KMS-11 (cell line): ENCODE results near the gene ADD3.

Source experiments
- H2AFZ ChIP-seq: fragments of 200-600 bp; sonication (generic); 2 replicates; pipeline ENCODE4 v1.6.1; 2016; ENCODE audit warnings: antibody characterized with exemption, mixed run types, low read depth
- H3K27ac ChIP-seq: fragments of 200-600 bp; sonication (generic); 2 replicates; pipeline ENCODE4 v1.6.1; 2016; ENCODE audit warnings: mild to moderate bottlenecking, mixed run types
- H3K27me3 ChIP-seq: fragments of 200-600 bp; sonication (generic); 2 replicates; pipeline ENCODE4 v1.6.1; 2017; ENCODE audit warnings: mild to moderate bottlenecking, low read depth, mixed run types, moderate library complexity; ENCODE audit not compliant: insufficient read depth
- H3K36me3 ChIP-seq: fragments of 200-600 bp; sonication (generic); 2 replicates; pipeline ENCODE4 v1.6.1; 2017; ENCODE audit warnings: mild to moderate bottlenecking, mixed run types; ENCODE audit not compliant: insufficient read depth
- H3K4me1 ChIP-seq: fragments of 200-600 bp; sonication (generic); 2 replicates; pipeline ENCODE4 v1.6.1; 2016; ENCODE audit warnings: mild to moderate bottlenecking, low read depth, mixed run types; ENCODE audit not compliant: poor library complexity, severe bottlenecking
- H3K4me2 ChIP-seq: fragments of 200-600 bp; sonication (generic); 2 replicates; pipeline ENCODE4 v1.7.0; 2016; ENCODE audit warnings: mild to moderate bottlenecking, mixed run types
- H3K4me3 ChIP-seq: fragments of 200-600 bp; sonication (generic); IDR thresholded peaks from 2 replicates; pipeline ENCODE4 v1.6.1; 2017; ENCODE audit warnings: low read depth, low read length, mixed read lengths; ENCODE audit not compliant: insufficient read depth
- H3K79me2 ChIP-seq: fragments of 200-600 bp; sonication (generic); 2 replicates; pipeline ENCODE4 v1.6.1; 2016; ENCODE audit warnings: low read depth, mixed run types; ENCODE audit not compliant: insufficient read depth
- H3K9ac ChIP-seq: fragments of 200-600 bp; sonication (generic); 2 replicates; pipeline ENCODE4 v1.6.1; 2016; ENCODE audit warnings: mild to moderate bottlenecking, mixed run types
- H4K20me1 ChIP-seq: fragments of 200-600 bp; sonication (generic); 2 replicates; pipeline ENCODE4 v1.6.1; 2016; ENCODE audit warnings: mild to moderate bottlenecking, mixed run types; ENCODE audit not compliant: insufficient read depth
- CTCF ChIP-seq: fragments of 200-600 bp; sonication (generic); conservative IDR thresholded peaks from 2 replicates; pipeline ENCODE4 v1.6.1; 2017; ENCODE audit warnings: low read depth, mild to moderate bottlenecking, antibody characterized with exemption, low read length, moderate library complexity, mixed read lengths

ADD3 gene

GRCh38 chr10:109992485-109992884 lies 15.3 kb upstream of the ADD3 start:
- H3K36me3 ChIP-seq = no peaks in the 10 kb centered on the region
- H3K4me3 ChIP-seq = no peak overlapping the region
- no peak overlapping the region for H3K9ac ChIP-seq
- H2AFZ ChIP-seq = no peak overlapping the region
- H3K79me2 ChIP-seq = no peaks in the 10 kb centered on the region
- no peaks in the 10 kb centered on the region for H4K20me1 ChIP-seq
- peaks cover 9% of the 10 kb centered on the region for H3K4me1 ChIP-seq
- no peaks in the 10 kb centered on the region for H3K27me3 ChIP-seq
- no peak for TF ChIP-seq CTCF
- H3K27ac ChIP-seq = no peak overlapping the region
- H3K4me2 ChIP-seq = no peak overlapping the region

GRCh38 chr10:109993551-109994330 lies 14.0 kb upstream of the ADD3 start:
- H2AFZ ChIP-seq = no peak overlapping the region
- H3K4me1 ChIP-seq = peaks cover 14% of the 10 kb centered on the region
- H3K4me3 ChIP-seq = no peak overlapping the region
- H4K20me1 ChIP-seq = no peaks in the 10 kb centered on the region
- no peak for TF ChIP-seq CTCF
- no peaks in the 10 kb centered on the region for H3K36me3 ChIP-seq
- H3K9ac ChIP-seq = no peak overlapping the region
- no peak overlapping the region for H3K27ac ChIP-seq
- no peak overlapping the region for H3K4me2 ChIP-seq
- H3K27me3 ChIP-seq = no peaks in the 10 kb centered on the region
- H3K79me2 ChIP-seq = no peaks in the 10 kb centered on the region

- TF ChIP-seq CTCF = no peak
- H3K27ac ChIP-seq = no peak overlapping the region
Observed at GRCh38 chr10:109994711-109995577, 12.8 kb upstream of the ADD3 start.

GRCh38 chr10:109995595-109995994 lies 12.2 kb upstream of the ADD3 start:
- H2AFZ ChIP-seq = no peak overlapping the region
- H3K27me3 ChIP-seq = no peaks in the 10 kb centered on the region
- no peak overlapping the region for H3K4me2 ChIP-seq
- H3K27ac ChIP-seq = no peak overlapping the region
- no peaks in the 10 kb centered on the region for H3K36me3 ChIP-seq
- no peaks in the 10 kb centered on the region for H4K20me1 ChIP-seq
- H3K4me3 ChIP-seq = no peak overlapping the region
- H3K79me2 ChIP-seq = no peaks in the 10 kb centered on the region
- TF ChIP-seq CTCF = no peak
- H3K9ac ChIP-seq = no peak overlapping the region
- peaks cover 16% of the 10 kb centered on the region for H3K4me1 ChIP-seq

More at GRCh38 chr10:109994711-109995577, 12.8 kb upstream of the ADD3 start:
- Histone ChIP-seq H3K79me2 (no peaks in the 10 kb centered on the region), H3K4me3 (no peak overlapping the region), H3K36me3 (no peaks in the 10 kb centered on the region), H3K4me2 (no peak overlapping the region), H3K4me1 (peaks cover 16% of the 10 kb centered on the region), H3K9ac (no peak overlapping the region), H2AFZ (no peak overlapping the region), H4K20me1 (no peaks in the 10 kb centered on the region), H3K27me3 (no peaks in the 10 kb centered on the region)
